MM.1S (cell line): ENCODE measurements around the gene SIK2.

ENCODE experiments used
- DNase-seq: peaks from one replicate; pipeline ENCODE4 v3.0.0-alpha.2; 2015
- H2AFZ ChIP-seq: fragments of 300-600 bp; sonication (generic); 2 replicates; pipeline ENCODE4 v1.6.0; 2016; ENCODE audit warnings: antibody characterized with exemption, low read length
- H3F3A ChIP-seq: fragments of 300-600 bp; sonication (generic); 2 replicates; pipeline ENCODE4 v1.6.1; 2016; ENCODE audit warnings: mild to moderate bottlenecking, antibody characterized with exemption, low read length, moderate library complexity, mixed read lengths; ENCODE audit not compliant: insufficient read depth
- H3K27ac ChIP-seq: fragments of 300-600 bp; sonication (generic); 2 replicates; pipeline ENCODE4 v1.5.1; 2016; ENCODE audit warnings: mild to moderate bottlenecking, low read length
- H3K27me3 ChIP-seq: fragments of 300-600 bp; sonication (generic); replicated peaks from 2 replicates; pipeline ENCODE4 v1.6.0; 2016; ENCODE audit warnings: low read length; ENCODE audit not compliant: insufficient read depth
- H3K36me3 ChIP-seq: fragments of 300-600 bp; sonication (generic); replicated peaks from 2 replicates; pipeline ENCODE4 v1.6.1; 2016; ENCODE audit warnings: mild to moderate bottlenecking, low read length, mixed read lengths; ENCODE audit not compliant: insufficient read depth
- H3K4me1 ChIP-seq: fragments of 300-600 bp; sonication (generic); 2 replicates; pipeline ENCODE4 v1.6.1; 2016; ENCODE audit warnings: low read length, mixed read lengths
- H3K4me2 ChIP-seq: fragments of 300-600 bp; sonication (generic); 2 replicates; pipeline ENCODE4 v1.6.0; 2016; ENCODE audit warnings: low read depth, low read length
- H3K4me3 ChIP-seq: fragments of 300-600 bp; sonication (generic); 2 replicates; pipeline ENCODE4 v1.5.1; 2016; ENCODE audit warnings: low read length, mixed read lengths
- H3K79me2 ChIP-seq: fragments of 300-600 bp; sonication (generic); 2 replicates; pipeline ENCODE4 v1.6.1; 2016; ENCODE audit warnings: mixed run types, low read length, mixed read lengths
- H3K9ac ChIP-seq: fragments of 300-600 bp; sonication (generic); 2 replicates; pipeline ENCODE4 v1.6.1; 2016; ENCODE audit warnings: low read length, mixed read lengths
- H3K9me2 ChIP-seq: fragments of 300-600 bp; sonication (generic); replicated peaks from 2 replicates; pipeline ENCODE4 v1.6.1; 2016; ENCODE audit warnings: mild to moderate bottlenecking, low read length, mixed read lengths; ENCODE audit not compliant: insufficient read depth
- H3K9me3 ChIP-seq: fragments of 300-600 bp; sonication (generic); replicated peaks from 2 replicates; pipeline ENCODE4 v1.6.1; 2016; ENCODE audit warnings: mild to moderate bottlenecking, low read length, mixed read lengths; ENCODE audit not compliant: insufficient read depth
- H4K20me1 ChIP-seq: fragments of 300-600 bp; sonication (generic); 2 replicates; pipeline ENCODE4 v1.6.1; 2016; ENCODE audit warnings: mild to moderate bottlenecking, low read length, moderate library complexity, mixed read lengths; ENCODE audit not compliant: insufficient read depth
- CTCF ChIP-seq: fragments of 300-600 bp; sonication (generic); IDR thresholded peaks from 2 replicates; pipeline ENCODE4 v1.5.1; 2016; ENCODE audit warnings: antibody characterized with exemption, low read length, mixed read lengths
- EZH2 ChIP-seq: fragments of 300-600 bp; sonication (generic); optimal IDR thresholded peaks from 2 replicates; pipeline ENCODE3; 2017; ENCODE audit warnings: low read depth, mild to moderate bottlenecking, antibody characterized with exemption, low read length, mixed read lengths
- EZH2phosphoT487 ChIP-seq: fragments of 300-600 bp; sonication (generic); IDR thresholded peaks from 2 replicates; pipeline ENCODE4 v1.6.1; 2018; ENCODE audit warnings: antibody characterized with exemption, low read length

SIK2 gene

GRCh38 chr11:111665777-111666176, 63.5 kb downstream of the SIK2 start:
- H3K27me3 ChIP-seq: no peaks in the 10 kb centered on the region
- H3K9me3 ChIP-seq: no peaks in the 10 kb centered on the region
- DNase-seq: no peak
- no peak overlapping the region for H3K9ac ChIP-seq
- no peaks in the 10 kb centered on the region for H4K20me1 ChIP-seq
- H3K9me2 ChIP-seq: no peaks in the 10 kb centered on the region
- no peak overlapping the region for H3K4me3 ChIP-seq
- H3K36me3 ChIP-seq: no peaks in the 10 kb centered on the region
- H3K79me2 ChIP-seq: no peaks in the 10 kb centered on the region
- TF ChIP-seq CTCF (no peak), EZH2phosphoT487 (no peak), EZH2 (no peak)
- no peak overlapping the region for H3K4me2 ChIP-seq
- H3F3A ChIP-seq: no peaks in the 10 kb centered on the region
- H3K4me1 ChIP-seq: no peaks in the 10 kb centered on the region
- H3K27ac ChIP-seq: no peak overlapping the region
- H2AFZ ChIP-seq: no peak overlapping the region

GRCh38 chr11:111668980-111669379, 66.7 kb downstream of the SIK2 start:
- Histone ChIP-seq H3K4me1 (no peaks in the 10 kb centered on the region), H3K4me3 (no peak overlapping the region), H3K9ac (no peak overlapping the region), H3K79me2 (no peaks in the 10 kb centered on the region), H3F3A (no peaks in the 10 kb centered on the region), H3K27ac (no peak overlapping the region), H3K27me3 (no peaks in the 10 kb centered on the region), H3K9me3 (no peaks in the 10 kb centered on the region), H3K9me2 (no peaks in the 10 kb centered on the region), H2AFZ (no peak overlapping the region), H3K36me3 (no peaks in the 10 kb centered on the region), H3K4me2 (no peak overlapping the region), H4K20me1 (no peaks in the 10 kb centered on the region)
- TF ChIP-seq EZH2: no peak
- no peak for TF ChIP-seq EZH2phosphoT487
- TF ChIP-seq CTCF: no peak
- DNase-seq: no peak

GRCh38 chr11:111671383-111671782, 69.1 kb downstream of the SIK2 start:
- no peaks in the 10 kb centered on the region for H3K36me3 ChIP-seq
- no peaks in the 10 kb centered on the region for H3K4me1 ChIP-seq
- no peaks in the 10 kb centered on the region for H3K9me2 ChIP-seq
- no peak overlapping the region for H3K9ac ChIP-seq
- no peaks in the 10 kb centered on the region for H3K27me3 ChIP-seq
- no peaks in the 10 kb centered on the region for H3K79me2 ChIP-seq
- H2AFZ ChIP-seq: no peak overlapping the region
- H3F3A ChIP-seq: no peaks in the 10 kb centered on the region
- H3K4me2 ChIP-seq: no peak overlapping the region
- no peak for DNase-seq
- H3K9me3 ChIP-seq: no peaks in the 10 kb centered on the region
- no peak overlapping the region for H3K27ac ChIP-seq
- no peaks in the 10 kb centered on the region for H4K20me1 ChIP-seq
- TF ChIP-seq CTCF (no peak), EZH2 (no peak), EZH2phosphoT487 (no peak)
- no peak overlapping the region for H3K4me3 ChIP-seq
